NCI-H2196 (cell line): ENCODE measurements around the gene TNFRSF18.
"Not testable (repeated sequence)": the region's sequence is repeated elsewhere in the genome, so short reads cannot be mapped to it uniquely, and the experiment has no call there.

Experiments
- DNase-seq: peaks from one replicate; lab custom pipeline; 2025; ENCODE audit not compliant: unreplicated experiment; lab: John Stamatoyannopoulos, UW

Gene TNFRSF18

DNA sequence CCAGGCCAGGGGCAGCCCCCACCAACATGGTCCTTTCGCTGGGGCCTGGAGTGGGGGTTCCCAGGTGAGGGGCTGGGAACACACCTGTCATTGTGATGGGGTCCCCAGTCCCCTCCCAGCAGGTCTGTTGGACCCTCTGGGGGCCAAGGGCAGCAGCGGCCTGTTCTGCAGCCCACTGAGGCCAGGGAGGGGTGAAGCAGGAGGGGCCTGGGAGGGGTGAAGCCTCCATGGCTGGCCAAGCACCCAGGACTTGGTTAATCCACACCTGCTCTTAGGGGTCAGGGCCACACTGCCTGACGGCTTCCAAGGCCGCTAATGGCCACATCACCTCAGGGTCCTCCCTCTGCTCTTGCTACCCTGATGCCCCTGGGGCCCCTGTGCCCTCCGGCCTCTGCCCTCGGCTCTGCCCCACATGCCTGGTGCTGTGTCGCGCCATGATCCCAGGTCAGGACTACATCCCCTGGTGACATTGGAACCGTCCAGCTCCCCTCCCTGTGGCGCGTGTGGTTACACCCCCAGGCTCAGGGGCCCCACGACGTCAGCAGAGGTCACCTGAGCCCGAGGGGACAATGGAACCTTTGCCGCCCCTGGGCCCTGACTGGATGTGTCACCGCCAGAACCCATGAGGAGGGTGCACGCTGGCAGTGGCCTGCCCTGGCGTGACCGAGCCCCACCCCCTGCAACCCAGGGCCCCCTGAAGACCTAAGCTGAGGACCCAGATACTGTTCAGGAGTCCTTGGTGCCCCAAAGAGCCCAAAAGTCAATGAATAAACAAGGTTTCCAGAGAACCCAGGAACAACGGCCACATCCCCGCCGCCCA is 7.0 kb downstream of the TNFRSF18 start:
- DNase-seq: no peak

DNA sequence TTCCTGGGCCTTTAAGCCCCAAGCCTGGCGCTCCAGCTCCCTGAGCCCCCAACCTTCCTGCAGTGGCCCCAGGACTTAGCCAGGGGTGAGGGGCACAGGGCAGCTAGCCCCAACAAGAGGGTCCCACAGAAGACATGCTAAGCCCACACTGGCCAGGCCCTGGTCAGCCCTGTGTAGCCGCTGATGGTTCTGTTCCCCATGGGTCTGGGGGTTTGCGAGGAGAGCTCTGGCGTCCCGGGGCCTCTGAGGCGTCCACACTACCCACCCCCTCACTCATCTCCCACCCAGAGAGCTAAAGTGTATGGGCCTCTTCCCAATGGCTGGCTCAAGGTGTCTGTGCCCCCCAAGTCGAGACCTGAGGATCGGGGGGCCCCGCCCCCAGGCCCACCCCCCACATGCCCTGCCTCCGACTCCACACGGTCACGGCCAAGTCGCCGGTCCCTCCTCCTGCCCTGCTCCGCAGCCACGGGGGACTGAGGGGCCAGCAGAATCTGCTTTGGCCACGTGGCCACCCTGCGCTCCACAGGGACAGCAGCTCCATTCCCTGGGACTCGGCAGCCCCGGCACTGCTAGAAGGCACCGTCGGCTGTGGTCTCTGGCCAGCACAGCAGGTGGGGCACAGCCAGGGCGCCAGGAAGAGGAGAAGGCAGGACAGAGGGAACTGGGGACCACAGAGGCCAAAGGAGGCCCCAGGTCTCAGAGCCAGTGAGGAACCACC is 7.8 kb downstream of the TNFRSF18 start:
- no peak for DNase-seq

DNA sequence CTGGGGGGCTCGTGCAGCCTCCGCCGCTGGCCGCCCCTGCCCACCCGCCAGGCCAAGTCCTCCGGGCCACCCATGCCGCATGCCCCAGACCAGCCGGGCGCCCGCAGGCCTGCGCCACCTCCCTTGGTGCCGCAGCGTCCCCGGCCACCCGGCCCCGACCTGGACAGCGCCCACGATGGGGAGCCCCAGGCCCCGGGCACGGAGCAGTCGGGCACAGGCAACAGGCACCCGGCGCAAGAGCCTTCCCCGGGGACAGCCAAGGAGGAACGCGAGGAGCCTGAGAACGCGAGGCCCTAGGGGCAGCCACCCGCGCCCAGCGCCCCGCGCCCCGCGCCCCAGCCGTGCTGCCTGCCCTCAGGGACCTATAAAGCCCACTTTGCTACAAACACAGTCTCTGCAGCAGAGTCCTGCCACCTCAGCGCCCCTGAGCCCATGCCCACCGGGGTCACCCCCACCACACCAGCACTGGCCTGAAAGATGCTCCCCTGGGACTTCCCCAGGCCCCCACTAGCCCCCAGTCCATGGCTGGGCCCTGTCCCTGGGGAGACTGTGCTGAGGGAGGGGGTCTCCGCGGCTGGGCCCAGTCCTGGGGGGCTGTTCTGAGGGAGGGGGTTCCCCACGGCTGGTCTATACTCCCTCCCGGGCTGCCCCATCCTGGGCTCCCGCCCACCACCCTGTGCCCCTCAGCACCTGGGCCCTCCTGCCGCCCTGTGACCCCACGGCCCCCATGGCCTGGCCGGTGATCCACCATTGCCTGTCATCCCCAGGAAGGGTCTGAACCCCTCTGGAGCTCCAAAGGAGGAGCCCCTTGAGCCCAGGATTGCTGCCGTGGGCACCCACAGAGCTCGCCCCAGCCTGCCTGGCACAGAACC is 8.6 kb downstream of the TNFRSF18 start:
- DNase-seq: no peak

DNA sequence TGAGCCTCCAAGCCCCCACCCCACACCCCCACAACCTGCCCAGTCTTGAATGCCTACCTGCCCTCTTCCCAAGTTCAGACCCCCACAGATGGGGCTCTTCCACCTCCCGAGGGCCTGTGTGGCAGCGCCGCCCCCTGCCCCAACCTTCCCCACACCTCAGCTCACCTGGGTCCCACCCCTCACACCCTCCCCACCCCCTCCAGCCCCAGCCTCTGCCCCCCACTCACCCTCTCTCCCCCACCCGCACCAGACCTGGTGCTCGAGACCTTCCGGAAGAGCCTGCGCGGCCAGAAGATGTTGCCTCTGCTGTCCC is 9.2 kb downstream of the TNFRSF18 start:
- DNase-seq: no peak

DNA sequence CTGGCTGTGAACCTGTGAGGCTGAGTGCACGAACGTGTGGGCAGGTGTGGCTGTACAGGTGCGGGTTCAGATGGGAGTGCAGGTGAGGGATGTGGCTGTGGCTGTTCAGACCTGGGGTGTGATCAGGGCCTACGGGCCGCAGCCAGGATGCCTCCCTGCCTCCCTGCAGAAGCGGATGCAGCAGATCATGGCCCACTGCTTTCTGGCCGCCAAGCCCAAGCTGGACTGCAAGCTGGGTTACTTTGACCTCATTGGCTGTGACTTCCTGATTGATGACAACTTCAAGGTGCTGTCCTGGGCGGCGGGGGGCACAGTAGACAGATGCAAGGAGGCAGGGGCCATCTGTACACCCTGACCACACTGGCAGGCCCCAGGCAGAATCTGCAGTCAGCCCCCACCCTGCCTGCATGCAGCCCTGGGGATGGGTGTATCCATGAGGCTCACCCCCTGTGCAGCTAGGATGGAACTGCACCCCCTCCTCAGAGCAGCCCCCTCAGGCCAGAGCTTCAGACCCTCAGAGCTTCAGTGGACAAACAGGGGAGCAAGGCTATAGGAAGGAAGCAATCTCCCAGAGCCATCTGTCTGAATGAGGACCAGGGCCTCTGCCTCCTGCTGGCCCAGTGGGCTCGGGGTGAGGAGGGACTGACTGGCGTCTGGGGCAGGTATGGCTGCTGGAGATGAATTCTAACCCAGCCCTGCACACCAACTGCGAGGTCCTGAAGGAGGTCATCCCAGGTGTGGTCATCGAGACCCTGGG is 9.8 kb downstream of the TNFRSF18 start:
- no peak for DNase-seq

DNA sequence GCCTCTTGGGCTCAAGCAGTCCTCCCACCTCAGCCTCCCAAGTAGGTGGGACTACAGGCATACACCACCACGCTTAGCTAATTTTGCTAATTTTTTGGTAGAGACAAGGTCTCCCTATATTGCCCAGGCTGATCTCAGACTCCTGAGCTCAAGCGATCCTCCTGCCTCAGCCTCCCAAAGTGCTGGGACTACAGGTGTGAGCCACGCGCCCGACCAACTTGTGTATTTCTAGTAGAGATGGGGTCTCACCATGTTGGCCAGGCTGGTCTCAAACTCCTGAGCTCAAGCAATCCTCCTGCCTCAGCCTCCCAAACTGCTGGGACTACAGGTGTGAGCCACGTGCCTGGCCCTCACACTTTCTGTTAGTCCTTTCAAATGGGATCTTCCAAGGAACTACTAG is 10.7 kb downstream of the TNFRSF18 start:
- DNase-seq: not testable (repeated sequence)

DNA sequence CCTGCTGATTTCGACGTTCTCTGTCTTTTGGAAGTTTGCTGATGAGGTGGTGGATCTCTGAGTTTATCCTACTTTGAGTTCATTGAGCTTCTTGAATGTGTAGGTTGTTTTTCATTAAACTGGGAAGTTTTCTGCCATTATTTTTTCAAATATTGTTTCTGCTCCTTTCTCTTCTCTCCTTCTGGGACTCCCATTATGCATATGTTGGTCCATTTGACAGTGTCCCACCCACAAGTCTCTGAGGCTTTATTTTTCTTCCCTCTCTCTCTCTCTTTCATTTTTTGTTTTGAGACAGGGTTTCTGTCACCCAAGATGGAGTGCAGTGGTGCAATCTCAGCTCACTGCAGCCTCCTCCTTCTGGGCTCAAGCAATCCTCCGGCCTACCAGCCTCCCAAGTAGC is 11.7 kb downstream of the TNFRSF18 start:
- no peak for DNase-seq

DNA sequence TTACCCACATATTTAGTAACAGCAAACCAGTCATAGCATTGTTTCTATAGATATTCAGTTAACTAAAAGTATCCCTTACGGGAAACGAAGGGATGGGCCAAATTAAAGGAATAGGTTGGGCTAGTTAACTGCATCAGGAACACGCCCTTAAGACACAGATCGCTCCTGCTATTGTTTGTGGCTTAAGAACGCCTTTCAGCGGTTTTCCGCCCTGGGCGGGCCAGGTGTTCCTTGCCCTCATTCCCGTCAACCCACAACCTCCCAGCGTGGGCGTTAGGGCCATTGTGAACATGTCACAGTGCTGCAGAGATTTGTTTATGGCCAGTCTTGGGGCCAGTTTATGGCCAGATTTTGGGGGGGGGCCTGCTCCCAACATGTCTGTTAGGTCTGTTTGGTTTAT is 14.7 kb downstream of the TNFRSF18 start:
- DNase-seq: no peak

DNA sequence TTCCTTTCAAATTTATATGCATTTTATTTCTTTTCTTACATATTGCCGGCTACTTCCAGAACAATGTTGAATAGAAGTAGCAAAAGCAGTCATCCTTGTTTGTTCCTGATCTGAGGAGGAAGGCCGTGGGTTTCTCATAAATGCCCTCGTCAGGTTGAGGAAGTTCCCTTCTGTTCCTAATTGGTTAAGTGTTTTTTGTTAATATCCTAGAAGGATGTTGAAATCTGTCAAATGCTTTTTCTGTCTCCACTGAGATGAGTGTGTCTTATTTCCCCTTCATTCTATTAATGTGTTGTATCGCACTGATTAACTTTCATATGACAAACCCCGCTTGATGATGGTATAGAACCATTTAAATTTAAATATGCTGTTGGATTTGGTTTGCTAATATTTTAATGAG is 17.3 kb downstream of the TNFRSF18 start:
- DNase-seq: no peak

DNA sequence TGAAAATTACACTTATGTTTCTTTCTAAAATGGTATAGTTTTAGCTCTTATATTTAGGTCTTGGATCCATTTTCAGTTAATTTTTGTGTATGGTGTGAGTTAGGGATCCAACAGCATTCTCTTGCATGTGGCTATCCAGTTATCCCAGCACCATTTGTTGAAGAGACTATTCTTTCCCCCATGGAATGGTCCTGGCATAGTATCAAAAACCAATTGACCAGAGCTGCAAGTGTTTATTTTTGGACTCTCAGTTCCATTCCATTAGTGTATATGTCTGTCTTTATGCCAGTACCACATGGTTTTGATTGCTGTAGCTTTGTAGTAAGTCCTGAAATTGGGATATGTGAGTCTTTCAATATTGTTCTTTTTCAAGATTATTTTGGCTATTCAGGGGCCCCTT is 18.5 kb downstream of the TNFRSF18 start:
- DNase-seq: no peak

DNA sequence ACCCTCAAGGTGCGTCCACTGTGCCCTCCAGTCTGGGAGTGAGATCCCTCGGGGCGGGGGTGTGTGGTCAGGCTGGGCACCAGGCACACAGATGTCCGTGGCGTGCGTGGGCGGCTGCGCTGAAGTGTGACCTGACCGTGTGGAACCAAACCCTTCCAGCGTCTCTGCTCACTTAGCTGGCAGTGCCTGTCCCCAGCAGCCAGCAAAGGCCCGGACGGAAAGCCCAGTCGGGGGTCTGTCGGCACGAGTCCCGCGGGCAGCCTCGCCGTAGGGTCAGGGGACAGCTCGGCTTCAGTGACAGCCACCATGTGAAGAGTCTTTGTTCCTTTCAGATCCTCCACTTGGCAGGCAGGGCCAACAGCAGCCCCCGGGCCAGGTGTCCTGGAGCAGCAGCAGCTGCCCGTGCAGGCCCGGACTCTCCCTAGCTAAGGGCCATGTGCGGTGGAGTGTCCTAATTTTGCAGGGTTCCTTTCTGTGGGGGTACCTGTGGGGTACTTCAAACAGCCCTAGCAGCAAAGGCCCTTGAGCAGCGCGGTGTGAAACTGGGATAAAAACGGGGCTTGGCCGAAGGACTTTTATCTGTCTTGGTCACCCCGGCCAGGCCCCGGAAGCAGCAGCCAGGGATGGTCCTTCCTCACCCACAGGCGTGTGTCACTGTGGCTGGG is 21.2 kb downstream of the TNFRSF18 start:
- no peak for DNase-seq

DNA sequence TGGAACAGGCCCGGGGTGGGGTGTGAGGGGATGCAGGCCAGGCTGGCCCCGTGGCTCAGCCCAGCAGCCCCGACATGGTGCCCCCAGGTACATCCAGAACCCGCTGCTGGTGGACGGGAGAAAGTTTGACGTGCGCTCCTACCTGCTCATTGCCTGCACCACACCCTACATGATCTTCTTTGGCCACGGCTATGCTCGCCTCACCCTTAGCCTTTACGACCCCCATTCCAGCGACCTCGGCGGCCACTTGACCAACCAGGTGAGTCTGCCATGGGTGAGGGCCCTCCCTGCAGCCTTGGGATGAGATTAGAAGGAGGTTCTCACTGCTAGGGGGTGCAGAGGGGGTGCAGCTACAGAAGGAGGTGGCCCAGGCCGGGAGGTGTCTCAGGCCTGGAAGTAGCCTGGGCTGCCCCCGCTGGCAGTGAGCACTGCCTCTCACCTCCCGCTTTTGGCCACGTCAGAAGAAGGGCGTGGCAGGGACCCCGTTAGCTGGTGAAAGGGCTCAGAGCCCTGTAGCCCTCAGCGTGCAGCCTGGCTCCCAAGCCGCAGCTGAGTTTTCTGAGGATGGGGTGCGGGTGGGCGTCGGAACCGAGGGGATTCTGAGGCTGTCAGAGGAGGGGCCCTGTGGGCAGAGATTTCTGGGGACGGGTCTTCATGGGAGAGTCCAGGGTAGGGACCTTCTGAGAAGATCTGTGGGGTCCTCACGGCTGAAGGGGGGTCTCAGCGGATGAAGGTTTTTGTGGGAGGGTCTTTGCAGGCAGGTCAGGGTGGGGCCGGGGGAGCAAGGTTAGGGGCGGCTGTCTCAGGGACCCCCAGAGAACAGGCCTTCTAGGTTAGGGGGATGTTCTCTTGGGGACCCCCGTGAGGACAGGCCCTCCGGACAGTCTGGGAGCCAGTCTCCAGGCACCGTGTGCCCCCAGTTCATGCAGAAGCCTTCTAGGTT is 22.3 kb downstream of the TNFRSF18 start:
- no peak for DNase-seq

DNA sequence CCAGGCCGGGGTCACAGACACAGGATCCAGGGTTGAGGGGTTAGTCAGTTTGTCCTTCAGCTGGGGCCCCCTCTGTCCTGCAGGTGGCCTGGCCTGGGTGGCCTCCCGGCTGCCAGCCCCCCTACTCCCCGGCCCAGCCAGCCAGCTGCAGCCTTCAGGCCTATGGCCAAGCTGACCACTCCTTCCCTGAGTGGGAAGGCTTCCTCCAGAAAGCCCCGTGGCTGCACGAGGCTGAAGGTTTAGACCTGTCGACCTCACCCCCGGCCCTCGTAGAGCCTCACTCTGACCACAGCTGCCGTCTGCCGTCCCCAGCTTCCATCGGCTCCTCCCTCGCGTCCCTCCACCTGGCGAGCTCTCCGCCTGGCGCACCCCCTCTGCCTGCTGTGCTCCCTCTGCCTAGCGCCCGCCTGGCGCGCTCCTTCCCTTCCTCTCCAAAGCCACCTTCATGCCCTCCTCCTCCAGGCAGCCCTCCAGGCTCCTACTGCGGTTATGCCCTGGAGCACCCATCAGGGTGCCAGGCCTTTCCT is 23.1 kb downstream of the TNFRSF18 start:
- DNase-seq: no peak

DNA sequence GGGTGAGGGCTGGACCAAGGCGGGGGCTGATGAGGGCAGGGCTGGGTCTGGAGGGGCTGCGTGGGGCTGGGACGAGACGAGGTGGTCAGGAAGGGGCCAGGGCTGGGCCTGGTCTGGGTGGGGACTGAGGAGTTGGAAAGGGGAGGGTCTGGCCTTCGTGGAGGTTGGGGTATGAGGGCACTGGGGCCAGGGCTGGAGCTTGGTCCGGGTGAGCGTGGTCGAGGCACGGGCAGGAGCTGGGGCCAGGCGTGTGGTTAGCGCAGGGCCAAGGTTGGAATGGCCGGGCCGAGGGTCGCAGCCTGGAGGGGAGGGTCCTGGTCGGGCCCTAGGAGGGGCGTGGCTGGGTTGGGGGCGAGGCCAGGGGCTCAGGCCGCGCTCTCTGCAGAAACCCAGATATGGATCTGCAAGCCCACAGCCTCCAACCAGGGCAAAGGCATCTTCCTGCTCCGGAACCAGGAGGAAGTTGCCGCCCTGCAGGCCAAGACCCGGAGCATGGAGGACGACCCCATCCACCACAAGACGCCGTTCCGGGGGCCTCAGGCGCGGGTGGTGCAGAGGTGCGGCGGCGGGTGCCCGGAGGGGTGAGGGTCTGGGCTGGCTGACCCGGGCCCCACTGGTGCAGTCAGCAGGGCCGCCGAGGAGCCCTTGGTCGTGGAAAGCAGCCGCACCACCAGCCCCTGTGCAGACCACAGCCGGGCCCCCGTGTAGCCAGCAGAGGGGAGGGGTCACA is 23.7 kb downstream of the TNFRSF18 start:
- DNase-seq: no peak

DNA sequence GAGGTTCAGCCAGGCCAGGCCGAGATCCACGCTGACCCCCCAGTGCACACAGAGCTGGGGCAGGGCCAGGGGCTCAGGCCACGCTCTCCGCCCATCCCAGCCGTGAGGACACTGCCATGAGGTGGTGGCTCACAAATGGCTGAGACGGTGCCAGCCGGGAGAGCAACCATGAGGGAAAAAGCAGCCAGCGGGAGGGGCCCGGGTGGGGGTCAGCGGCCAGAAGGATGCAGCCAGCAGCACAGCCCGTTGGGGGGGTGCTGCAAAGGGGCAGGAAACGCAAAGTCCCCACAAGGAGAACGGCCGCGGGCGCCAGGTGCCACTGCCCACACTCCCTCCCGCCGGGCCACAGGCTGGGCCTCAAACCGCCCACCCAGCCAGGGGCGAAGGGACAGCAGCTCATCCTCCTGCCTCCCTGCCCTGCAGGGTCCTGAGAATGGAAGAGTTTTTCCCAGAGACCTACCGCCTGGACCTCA is 24.4 kb downstream of the TNFRSF18 start:
- DNase-seq: no peak

DNA sequence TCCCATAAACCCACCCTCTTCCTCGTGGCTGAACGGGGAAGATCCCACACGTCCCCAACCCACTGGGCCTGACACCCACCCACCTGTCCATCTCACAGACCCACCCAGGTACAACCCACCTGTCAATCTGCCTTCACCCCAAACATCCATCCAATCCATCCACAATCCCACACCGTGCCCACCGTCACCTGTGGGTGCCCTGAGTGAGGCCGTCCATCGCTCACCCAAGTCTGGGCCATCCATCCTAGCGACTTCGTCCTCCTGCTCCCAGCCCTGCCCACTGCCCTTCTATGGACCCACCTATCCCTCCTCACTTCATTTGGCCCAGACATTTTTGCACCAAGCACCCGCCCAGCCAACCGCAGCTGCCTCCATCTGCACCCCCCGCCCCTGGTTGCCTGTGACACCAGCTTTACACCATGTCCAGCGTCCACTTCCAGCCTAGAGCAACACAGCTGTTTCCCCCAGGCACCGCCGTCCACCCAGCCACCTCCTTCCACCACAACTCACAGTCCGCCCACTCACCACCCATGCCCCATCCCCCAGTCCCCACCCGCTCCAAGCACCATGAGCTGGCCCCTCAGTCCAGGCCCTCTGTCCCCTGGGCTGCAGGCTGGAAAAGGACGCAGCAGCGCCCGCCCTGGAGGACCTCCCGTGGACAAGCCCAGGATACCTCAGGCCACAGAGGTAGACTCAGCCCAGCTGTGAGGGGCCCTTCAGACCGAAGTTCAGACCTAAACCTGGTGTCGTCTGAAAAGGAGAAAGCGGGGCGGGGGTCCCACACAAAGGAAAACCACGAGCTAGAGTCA is 25.1 kb downstream of the TNFRSF18 start:
- DNase-seq: no peak
